Thyroid gland (tissue), 4 donors: ENCODE data around the gene SEPTIN8.

ENCODE experiments used
- POLR2A ChIP-seq, 2 donors: fragments of 450-650 bp; IDR thresholded peaks; one replicate each; pipeline ENCODE4 v1.6.1; 2017; ENCODE audit warnings: antibody characterized with exemption in 2 of 2, mild to moderate bottlenecking in 2 of 2, moderate library complexity in 1 of 2
- TF ChIP-seq, protein P1 (sequence below), 6 experiments: fragments of 200-600 bp in 3 of 6; fragments of 450-650 bp in 3 of 6; sonication (generic) in 3 of 6; IDR thresholded peaks; one replicate each; pipeline ENCODE4 v1.5.1; 2016 to 2019; ENCODE audit warnings: antibody characterized with exemption in 6 of 6, mild to moderate bottlenecking in 2 of 6, inconsistent platforms in 1 of 6, moderate library complexity in 1 of 6

DNA sequence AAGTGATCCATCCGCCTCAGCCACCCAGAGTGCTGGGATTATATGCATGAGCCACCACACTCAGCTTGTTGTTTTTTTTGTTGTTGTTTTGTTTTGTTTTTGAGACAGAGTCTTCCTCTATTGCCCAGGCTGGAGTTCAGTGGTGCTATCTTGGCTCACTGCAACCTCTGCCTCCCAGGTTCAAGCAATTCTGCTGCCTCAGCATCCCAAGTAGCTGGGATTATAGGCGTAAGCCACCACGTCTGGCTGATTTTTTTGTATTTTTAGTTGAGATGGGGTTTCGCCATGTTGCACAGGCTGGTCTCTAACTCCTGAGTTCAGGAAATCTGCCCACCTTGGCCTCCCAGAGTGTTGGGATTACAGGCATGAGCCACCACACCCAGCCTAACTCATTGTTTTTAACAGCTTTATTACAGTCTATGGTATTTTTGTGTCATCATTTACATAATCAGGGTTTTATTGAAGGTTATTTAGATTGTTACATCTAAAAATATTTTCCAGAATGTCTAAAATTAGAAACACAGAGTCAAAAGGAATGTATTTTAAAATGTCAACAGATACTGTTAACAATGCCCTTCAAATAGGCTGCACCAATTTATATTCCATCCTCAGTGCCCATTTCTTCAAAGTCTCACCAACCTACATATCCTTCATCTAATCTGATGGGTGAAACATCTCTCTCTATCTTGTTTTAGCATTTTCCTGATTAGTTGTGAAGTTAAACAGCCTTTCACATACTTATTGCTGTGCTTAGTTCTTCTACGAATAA is 58.3 kb downstream of the SEPTIN8 start:
- no peak for TF ChIP-seq POLR2A (IDR thresholded peaks at IDR 0.05)
- TF ChIP-seq, protein P1, sequence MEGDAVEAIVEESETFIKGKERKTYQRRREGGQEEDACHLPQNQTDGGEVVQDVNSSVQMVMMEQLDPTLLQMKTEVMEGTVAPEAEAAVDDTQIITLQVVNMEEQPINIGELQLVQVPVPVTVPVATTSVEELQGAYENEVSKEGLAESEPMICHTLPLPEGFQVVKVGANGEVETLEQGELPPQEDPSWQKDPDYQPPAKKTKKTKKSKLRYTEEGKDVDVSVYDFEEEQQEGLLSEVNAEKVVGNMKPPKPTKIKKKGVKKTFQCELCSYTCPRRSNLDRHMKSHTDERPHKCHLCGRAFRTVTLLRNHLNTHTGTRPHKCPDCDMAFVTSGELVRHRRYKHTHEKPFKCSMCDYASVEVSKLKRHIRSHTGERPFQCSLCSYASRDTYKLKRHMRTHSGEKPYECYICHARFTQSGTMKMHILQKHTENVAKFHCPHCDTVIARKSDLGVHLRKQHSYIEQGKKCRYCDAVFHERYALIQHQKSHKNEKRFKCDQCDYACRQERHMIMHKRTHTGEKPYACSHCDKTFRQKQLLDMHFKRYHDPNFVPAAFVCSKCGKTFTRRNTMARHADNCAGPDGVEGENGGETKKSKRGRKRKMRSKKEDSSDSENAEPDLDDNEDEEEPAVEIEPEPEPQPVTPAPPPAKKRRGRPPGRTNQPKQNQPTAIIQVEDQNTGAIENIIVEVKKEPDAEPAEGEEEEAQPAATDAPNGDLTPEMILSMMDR (IDR thresholded peaks at IDR 0.05): no peak
